ENCODE data around the gene TFB2M.

The TFB2M gene

GRCh38 chr1:246533371-246533905 lies 32.6 kb downstream of the TFB2M start:
- DNase-seq (ENCODE audit: extremely low spot score), result no peak
- CTCF ChIA-PET, result interaction anchor here (1.2 to 1.5 kb wide), 3 partner anchors 10 to 36 kb away, joined by 3 to 7 read pairs (median 4); no protein-coding TSS in a partner anchor
- POLR2A ChIA-PET, result interaction anchor here (0.6 kb wide), 1 partner anchor 64 kb away, joined by 3 read pairs; no protein-coding TSS in a partner anchor
- TF ChIP-seq CTCF (IDR thresholded peaks at IDR 0.05; ENCODE audit: control extremely low read depth, extremely low read depth, low read depth, missing control alignments), result no peak

- ChIA-PET POLR2A (no interaction called here), CTCF (interaction anchor here (1.2 kb wide), 1 partner anchor 35 kb away, joined by 4 read pairs; no protein-coding TSS in a partner anchor)
- no peak for TF ChIP-seq CTCF (IDR thresholded peaks at IDR 0.05; ENCODE audit: control extremely low read depth, extremely low read depth, low read depth, missing control alignments)
- no peak for DNase-seq (ENCODE audit: extremely low spot score)
Measured at GRCh38 chr1:246532519-246532918, 33.5 kb downstream of the TFB2M start.

- CTCF ChIA-PET, result no interaction called here
- POLR2A ChIA-PET, result no interaction called here
- no peak for DNase-seq (ENCODE audit: extremely low spot score)
- TF ChIP-seq CTCF (IDR thresholded peaks at IDR 0.05; ENCODE audit: control extremely low read depth, extremely low read depth, low read depth, missing control alignments), result no peak
Measured at GRCh38 chr1:246530482-246530881, 35.6 kb downstream of the TFB2M start.

DNA sequence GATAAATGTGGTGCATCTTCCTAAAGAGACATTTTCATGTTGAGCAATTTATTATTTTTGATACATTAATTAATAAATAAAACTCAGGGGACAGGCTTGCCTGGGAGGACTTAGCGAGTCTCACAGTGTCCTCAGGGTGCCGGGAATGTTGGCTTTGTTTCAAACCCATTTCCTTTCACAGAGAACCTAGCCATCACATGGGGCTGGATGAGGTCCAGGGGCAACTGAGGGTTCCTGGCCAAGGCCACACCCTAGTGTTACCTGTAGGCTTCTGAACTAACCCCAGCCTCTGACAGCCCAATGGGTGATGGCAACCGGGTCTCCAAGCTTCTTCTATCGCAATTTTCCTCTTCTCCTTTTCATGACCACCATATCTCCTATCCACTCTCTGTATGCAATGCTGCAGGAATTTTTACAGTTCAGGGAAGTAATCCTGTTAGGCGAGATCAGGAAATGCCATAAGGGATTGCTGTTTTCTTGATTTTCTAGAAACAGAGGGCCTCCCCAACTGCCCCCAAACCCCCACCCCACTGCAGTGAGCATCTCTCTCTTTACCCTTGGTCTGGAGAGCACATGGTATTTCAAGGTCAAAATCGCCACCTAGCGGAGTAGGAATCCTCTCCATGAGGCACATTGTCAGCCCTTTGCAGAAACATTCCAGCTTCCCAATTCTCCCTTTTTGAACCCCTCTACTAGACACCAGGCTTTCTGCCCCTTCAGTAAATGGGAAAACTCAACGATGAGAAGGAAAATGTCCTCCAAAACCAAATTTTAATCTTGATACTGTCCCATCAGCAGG lies 36.9 kb downstream of the TFB2M start:
- no peak for TF ChIP-seq CTCF (IDR thresholded peaks at IDR 0.05; ENCODE audit: control extremely low read depth, extremely low read depth, low read depth, missing control alignments)
- DNase-seq (ENCODE audit: extremely low spot score), result no peak
- CTCF ChIA-PET, result no interaction called here
- POLR2A ChIA-PET, result no interaction called here

- DNase-seq (ENCODE audit: extremely low spot score), result no peak
- no peak for TF ChIP-seq CTCF (IDR thresholded peaks at IDR 0.05; ENCODE audit: control extremely low read depth, extremely low read depth, low read depth, missing control alignments)
- ChIA-PET POLR2A (no interaction called here), CTCF (interaction anchor here (1.2 kb wide), 1 partner anchor 8 kb away, joined by 3 read pairs; no protein-coding TSS in a partner anchor)
Measured at GRCh38 chr1:246527402-246528088, 38.5 kb downstream of the TFB2M start.

DNA sequence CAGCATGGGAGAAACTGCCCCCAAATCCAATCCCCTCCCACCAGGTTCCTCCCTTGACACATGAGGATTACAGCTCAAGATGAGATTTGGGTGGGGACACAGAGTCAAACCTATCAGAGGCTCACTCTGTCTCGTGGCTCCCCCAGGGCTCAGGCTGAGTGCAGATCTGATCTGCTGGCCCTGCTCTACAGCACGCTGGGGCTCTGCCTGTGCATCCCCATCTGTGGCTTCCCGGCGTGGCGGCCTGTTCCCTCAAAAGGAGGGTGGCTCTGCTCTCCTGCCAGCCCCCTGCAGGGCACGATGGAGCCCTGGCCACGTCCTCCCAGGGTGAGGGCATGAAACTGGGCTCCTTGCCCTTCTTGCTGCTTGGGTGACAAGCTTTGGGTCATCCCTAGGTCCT lies 39.1 kb downstream of the TFB2M start:
- DNase-seq (ENCODE audit: extremely low spot score), result no peak
- POLR2A ChIA-PET, result no interaction called here
- TF ChIP-seq CTCF (IDR thresholded peaks at IDR 0.05; ENCODE audit: control extremely low read depth, extremely low read depth, low read depth, missing control alignments), result no peak
- CTCF ChIA-PET, result no interaction called here

Data from GM10248 (cell line).